Gastrocnemius medialis (tissue), 4 donors: Measurements from ENCODE around the gene UBA1.

Experiments used
- CTCF ChIP-seq, 5 experiments: fragments of 450-650 bp in 3 of 5; fragments of 200-600 bp in 2 of 5; sonication (generic) in 2 of 5; IDR thresholded peaks in 4 of 5; conservative IDR thresholded peaks in 1 of 5; 1 replicate in 4 of 5; 2 replicates in 1 of 5; pipeline ENCODE4 v1.5.1; 2016 to 2019; ENCODE audit warnings: antibody characterized with exemption in 5 of 5, mild to moderate bottlenecking in 3 of 5, moderate library complexity in 3 of 5
- POLR2A ChIP-seq, 2 donors: fragments of 450-650 bp; IDR thresholded peaks; one replicate each; pipeline ENCODE4 v1.6.1; 2017; ENCODE audit warnings: antibody characterized with exemption in 2 of 2, mild to moderate bottlenecking in 2 of 2, moderate library complexity in 2 of 2

- no peak for TF ChIP-seq CTCF (IDR thresholded peaks at IDR 0.05 in 4 of 5, conservative IDR thresholded peaks at IDR 0.05 in 1 of 5)
- TF ChIP-seq POLR2A (IDR thresholded peaks at IDR 0.05), result no peak
Measured at GRCh38 chrX:47243351-47243750, 49.7 kb downstream of the UBA1 start.
